Central memory CD4-positive, alpha-beta T cell (primary cell): Measurements from ENCODE around the gene GRXCR1.

Source experiments
- DNase-seq: peaks from one replicate; pipeline ENCODE4 v3.0.0; 2022
- total RNA-seq, 3 experiments: gene quantifications; one replicate each; lab custom pipeline; 2026; lab: John Stamatoyannopoulos, UW

Gene GRXCR1
- 0 reads per million in 3 experiments for total RNA-seq

DNA sequence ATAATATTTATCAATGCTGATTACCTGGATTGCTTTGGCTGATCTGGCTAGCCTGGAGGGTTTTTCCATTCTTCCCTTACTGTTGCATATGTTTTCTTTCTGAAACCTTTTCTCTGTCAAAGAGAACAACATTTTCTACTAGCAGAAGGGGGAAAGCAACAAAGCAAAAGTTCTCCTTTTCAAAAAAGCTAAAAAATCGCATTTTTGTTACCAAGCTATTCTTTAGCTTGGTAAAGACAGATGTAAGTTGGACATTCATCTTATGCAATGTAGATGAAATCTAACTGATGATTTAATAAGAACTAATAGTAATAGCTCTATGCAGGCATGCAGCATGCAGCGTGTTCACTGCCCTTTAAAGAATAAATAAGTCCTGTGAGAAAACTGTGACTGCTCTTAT, at the start of gene GRXCR1:
Gene GRXCR1 (plus strand): TSS at position 301 of the 400 bp plus-strand sequence. CDS start 554 bp downstream, outside the sequence.
- no peak for DNase-seq

DNA sequence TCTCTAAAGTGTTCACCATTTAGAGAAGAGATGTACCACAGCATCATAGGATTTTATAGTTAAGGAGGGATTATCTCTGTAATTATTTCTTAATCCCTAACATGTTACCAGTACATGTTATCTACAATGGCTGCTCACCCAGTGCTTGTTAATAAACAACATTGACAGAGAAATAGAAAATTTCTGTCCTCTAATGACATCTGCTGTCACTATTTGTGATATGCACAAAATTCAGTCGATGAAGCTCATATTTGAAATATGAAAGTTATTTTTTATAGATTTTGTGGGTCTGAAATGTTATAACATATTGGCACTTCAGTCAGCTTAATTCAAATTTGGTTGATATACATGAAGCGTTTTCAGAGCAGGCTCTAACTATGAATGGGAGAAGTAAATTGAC, 48.8 kb upstream of the GRXCR1 start:
- DNase-seq: no peak

DNA sequence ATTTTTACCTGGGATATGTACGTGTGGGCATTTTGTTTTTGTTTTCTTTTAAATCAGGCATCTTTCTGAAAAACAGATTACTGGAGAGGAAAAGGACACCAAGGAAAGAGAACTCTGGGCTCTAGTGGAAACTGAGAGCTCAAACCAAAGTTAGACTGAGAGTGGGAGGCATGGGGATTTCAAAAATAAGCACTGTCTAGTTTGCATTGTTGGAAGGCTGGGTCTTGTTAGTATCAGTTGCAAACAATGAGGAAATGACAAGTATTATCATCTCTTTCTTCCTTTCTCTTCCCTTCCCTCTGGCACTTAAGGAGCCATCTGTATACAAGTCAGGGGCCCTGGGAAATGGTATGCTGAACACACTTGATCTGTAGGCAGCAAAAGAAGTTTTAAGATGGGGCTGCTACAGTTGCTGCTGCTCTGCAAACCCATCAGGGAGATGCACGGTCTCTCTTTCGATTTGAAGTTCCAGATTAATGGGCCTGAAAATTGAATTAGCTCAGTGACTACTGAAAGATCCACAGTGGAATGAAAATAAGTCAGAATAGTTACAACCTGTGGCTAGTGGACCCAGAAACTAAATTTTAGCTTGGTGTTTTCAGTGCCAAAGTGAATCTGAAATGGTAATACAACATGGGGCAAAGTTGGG, 48.0 kb upstream of the GRXCR1 start:
- DNase-seq: no peak

DNA sequence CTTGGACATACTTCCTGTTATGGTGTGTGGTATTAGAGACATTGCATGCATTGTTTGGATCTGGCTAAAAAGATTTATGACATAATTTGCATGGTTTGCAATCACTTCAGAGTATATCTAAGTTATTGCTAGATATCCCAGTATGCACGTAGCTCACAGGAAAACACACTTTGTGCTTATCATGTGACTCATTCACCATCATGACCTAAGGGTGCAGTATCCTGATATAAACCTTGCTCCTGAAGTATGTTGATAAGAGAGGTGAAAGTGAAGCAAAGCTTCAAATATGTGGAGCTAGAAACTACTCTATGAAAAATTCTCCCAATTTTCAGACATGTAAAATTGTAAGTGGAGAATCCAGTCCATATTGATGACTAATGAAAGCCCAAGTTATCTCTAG, 46.9 kb upstream of the GRXCR1 start:
- no peak for DNase-seq

DNA sequence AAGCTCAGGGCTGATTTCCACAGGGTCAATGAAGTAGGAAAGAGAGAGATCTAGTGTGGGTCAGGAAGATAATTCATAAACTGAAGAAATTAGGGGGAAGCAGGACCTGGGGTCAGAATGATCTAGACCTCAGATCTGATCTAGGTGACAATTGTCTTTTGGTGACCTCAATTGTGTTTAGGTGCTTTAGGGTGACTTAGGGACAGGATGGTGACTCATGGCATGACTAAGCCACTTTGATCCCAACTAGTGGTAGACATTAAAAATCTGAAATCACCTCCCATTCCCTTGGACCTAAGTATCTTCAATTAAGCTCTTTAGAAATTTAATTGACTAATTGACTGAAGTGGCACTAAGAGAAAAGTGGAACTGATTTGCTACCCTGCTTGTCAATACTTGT, 36.7 kb upstream of the GRXCR1 start:
- DNase-seq: no peak

DNA sequence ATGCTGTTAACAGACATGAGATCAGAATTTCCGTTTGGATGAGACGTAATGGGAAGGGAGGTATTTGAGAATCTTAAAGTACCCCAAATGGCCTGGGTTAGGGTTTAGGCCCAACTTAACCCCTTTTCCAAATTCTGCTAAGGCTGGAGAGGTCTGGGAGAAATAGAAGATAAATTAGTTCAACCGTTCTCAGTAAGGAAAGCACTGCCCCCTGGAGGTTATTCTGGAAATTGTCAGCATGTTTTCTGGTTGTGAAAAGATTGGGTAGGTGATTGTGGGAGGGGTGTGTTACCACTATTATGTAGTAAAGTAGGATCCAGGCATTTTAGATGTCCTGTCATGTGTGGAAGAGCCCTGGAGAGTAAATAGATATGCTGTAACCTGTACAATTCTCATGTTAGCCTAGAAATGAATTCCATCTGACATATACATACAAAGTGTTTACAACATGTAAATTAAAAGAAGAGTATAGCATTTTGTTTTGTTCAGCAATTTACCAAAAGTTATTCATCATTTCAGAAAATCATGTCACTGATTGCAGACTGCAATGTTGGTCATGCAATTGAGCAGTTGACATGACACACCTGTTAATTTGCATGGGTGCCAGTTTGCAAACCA, 26.8 kb upstream of the GRXCR1 start:
- peak; percentile 30 for DNase-seq

DNA sequence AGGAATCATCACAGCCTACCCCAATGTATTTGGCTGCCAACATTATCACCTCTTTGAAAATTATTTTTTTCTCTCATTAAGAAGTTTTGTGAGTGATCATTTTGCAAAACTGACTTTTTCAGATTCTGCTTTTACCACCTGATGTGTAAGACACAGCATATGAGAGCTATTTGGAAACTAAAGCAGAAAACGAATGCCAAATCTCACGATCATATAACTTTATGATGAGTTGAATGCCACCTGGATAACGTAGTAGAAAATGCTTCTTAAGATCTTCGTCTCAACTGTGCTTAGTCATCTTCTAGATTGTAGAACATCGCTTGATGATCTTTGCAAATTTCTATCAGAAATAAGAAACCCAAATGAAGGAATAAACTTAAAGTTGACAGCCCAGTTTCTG, 21.3 kb upstream of the GRXCR1 start:
- DNase-seq: no peak

DNA sequence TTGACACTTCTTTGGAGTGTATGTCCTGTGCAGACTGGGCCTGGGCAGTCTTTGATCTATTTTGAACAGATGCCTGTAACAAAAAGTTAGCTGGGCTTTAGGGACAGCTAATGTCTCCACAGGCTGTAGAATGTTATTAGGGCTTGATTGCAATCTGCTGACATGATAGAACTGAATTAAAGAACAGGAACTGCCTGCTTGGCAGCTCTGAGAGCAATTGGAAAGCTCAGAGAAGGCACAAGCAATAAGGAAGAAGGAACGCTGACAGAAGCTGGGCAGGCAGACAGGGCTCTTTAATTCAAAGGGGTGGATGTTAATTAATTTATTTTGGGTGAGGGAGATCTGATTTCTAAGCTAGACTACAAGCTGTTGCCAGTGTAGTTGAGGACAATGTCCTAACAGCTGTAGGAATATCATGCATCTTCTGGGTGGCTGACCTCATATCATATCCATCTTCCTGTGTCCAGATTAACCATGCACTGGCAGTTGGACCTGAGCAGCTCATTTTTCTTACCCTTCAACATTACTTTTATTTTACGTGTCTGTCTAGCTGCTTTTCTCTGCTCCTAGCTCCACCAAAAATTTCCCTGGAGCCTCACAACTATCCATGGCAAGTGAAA, 20.7 kb upstream of the GRXCR1 start:
- no peak for DNase-seq

DNA sequence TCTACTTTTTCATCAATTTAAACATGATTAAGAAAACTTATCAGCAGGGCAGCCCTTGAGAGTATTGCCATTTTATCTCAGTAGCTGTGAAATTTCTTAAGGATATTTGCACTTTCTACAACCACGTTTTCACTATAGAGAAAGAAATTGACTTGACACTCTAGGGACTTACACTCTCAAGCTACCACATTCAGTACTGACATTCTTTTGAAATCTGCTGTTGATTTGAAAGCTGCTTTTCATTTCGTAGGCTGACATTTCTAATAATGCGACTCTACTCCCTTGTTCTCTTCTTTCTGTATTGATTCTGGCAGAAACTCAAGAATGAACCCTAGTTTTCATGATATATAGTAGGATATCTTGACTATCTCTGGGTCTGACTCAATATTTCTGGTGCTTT, 13.7 kb upstream of the GRXCR1 start:
- DNase-seq: no peak

DNA sequence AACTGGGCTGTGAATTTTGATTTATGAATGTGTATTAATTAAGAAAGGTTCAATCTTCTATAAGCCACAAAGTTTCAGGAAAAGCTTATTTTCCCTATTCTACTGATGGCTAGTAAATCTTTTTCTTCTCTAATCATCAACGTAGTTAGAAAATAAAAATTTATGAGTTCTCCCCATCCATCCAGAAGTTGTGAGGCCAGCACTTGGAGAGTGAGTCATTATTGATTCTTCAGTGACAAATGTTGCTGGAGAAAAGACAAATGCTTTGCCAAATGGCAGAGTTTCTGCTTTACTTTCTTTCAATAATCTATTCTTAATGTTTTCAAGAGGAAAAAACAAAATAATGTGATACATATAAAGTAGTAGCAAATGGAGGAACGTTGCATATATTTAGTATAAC, 11.3 kb upstream of the GRXCR1 start:
- DNase-seq: no peak

DNA sequence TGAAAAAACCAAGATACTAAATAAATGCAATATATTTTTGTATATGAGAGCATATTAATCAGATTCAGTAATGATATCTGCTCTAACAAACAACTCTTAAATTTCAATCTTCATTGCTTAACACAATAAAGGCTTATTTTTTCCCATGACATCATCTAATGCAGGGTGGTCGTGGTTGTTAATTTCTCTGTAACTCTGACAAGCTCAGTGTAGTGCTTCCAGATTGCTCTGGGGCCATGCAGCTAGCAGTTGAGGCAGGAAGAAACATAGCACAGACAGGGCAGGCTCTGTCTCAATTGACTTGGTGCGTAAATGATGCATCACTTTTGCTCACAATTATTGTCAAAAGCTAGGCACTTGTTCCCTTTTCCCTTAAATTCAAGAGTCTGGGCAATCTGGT, 869 bp upstream of the GRXCR1 start:
- DNase-seq: no peak

DNA sequence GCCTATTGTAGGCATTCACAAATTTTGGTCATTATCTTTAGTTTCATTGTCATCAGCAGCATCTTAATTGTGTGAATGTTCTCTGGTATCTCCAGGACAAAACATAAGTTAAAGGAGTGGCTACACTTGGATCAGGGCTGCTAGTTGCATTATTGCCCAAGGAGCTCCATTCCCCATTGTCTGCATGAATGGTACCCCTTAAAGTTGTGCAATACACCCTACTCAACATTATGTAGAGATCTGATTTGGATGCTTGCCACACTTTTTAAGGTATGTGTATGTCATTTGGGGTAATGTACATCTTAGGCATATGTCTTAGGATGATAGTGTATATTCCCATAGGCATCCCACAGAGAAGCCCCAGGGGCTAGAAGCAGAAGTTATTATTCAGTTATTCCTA, 2.9 kb downstream of the GRXCR1 start:
- DNase-seq: no peak

DNA sequence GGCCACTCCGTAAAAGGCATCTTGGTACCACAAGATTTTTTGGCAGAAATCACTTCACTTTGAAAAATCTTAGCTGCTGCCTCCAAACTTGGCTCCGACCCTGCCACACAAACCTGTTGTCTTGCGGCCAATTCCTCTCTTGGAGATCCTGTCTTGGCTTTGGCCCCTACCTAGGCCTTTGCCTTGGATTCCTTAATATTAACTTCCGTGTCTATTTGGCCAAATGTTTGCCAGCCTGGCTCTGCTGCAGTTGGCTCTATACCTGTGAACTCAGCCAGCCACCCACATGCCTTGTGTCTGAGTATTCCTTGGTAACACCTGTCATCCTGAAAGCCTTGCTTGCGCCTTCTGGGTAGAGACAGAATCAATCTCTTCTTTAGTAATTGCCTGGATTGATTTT, 12.5 kb downstream of the GRXCR1 start:
- DNase-seq: no peak

DNA sequence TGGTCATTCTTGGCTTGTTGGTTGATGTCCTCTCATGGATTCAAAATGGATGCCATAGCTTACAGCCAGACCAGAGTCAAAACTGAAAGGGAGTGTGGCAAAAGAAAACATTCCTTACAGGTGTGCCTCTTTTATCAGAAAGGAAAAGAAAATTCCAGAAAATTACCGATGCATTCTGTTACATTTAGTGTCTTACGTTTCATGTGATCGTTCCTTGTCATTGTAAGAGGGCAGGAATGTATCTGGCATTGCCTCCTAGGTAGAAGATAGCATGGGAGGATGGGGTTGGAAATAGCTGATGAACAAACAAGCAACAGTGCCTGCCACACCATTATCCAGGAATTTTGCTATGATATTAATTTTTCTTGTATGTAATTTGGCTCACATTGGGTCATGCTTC, 13.1 kb downstream of the GRXCR1 start:
- DNase-seq: no peak

DNA sequence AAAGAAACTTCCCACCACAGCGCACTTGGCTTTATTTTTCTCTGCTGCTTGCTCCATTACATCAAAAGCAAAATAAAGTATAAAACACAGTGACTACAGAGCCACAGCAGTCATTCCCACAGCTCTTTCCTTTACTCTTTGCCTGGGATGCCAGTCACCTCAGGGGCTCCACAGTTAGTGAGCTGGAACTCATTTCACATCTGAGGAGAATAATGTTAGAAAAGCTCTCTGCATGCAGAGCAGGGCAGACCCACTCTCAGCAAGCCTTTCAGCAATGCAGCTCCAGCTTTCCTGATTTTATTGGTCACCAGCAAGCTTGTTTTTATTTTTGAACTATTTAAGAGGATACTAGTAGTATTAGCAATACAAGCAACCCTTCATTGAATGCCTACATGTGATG, 13.8 kb downstream of the GRXCR1 start:
- DNase-seq: no peak

DNA sequence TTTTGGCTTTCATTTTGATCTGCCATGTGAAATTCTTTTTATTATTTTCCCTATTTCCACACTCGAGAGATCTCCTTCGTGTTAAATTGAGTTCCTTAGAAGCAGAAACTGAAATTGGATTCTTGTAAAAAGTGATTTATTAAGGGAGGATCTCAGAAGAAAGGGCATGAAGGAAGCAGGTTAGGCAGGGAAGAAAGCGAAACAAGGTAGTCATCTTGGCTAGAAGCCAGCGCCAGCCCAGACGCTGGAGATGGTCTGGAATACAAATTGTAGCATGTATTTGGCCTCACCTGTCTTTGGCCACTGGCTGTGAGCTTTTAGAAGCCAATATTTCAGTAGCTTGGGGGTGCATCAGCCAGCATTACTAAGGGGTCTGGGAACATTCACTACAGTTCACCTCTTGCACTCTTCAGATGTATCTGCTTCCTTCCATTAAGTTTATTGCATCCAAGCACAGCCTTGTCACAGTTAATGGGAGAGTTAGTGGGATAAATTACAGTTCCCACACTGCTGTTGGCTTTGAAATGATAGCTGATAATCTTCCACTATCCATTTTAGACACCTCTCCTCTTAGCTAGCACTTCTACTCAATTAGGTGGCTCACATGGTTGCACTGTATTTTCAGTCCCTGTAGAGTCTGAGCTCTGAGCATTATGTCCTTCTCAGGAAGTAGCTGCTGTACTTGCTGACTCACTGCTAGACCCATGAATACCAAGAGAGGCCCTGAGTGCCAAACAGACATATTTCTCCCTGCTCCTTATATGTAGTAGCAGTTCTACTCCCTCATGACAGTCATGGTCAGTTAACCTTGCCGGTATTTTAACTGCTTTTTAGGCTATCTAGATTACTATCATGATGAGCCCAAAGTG, 14.6 kb downstream of the GRXCR1 start:
- no peak for DNase-seq

DNA sequence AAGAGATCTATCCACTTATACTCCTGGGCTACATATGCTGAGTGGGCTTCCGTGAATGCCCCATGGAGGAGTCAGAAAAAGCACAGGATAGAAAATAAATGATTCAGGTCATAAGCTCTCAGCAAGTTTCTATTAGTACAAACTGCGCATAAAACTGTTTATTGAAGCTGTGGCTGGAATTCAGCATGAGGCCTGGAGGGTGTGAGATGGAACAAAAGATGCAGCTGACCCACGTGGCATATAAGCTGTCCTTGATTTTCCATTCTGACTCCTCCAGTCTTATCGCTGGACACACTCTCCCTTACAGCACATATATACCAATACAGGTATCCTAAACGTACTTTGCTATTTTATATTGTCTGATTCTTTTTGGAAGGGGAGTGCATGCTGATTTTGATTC, 17.9 kb downstream of the GRXCR1 start:
- no peak for DNase-seq

DNA sequence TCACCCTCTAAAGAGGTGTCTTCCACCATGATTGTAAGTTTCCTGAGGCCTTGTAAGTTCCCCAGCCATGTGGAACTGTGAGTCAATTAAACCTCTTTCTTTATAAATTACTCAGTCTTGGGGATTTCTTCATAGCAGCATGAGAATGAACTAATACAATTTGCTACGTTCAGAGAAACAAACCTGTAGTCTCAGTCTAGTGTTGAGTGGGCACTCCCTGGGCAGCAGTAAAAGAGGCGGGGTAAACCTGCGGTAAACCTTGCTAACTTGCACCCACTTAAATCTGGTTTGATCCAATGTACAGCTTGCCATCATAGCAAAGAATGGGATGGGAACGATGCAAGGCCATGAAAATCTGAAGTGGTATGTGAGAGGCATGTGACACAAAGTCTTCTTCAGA, 22.4 kb downstream of the GRXCR1 start:
- DNase-seq: no peak

DNA sequence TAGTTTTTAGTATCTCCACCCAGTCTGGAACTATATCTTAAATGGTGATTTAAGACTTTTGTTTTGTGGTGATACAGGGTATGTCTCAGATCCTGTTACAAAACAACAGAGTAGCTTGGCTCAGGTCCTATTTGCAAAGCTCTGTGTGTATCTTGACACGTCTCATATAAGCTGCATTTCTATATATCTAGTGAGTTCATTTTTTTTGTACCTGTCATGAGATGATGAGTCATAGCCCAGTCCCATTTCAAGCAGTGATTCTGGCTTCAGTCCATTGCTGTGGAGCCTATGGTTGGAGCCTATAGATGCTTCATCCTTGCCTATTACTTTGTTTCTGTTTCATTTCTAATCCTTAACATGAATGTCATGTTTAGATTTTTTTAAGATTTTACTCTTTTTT, 23.0 kb downstream of the GRXCR1 start:
- no peak for DNase-seq

DNA sequence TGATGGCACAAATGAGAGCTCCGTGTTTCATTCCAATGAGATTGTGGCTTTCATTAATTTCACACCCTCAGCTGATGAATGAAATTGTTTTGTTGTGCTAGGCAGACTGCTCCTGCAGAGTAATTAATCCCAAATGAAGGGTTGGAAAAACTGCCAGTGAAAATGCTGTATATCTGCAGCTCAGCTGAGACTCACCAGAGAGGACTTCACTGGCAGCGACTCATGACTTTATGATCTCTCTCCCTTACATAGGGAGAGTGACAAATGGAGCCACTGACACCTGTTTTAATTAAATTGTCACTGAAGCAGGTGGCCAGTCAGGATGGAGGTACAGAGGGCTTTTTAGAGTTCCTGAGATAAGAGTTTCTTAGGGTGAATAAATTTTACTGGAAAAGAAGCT, 24.8 kb downstream of the GRXCR1 start:
- DNase-seq: no peak

DNA sequence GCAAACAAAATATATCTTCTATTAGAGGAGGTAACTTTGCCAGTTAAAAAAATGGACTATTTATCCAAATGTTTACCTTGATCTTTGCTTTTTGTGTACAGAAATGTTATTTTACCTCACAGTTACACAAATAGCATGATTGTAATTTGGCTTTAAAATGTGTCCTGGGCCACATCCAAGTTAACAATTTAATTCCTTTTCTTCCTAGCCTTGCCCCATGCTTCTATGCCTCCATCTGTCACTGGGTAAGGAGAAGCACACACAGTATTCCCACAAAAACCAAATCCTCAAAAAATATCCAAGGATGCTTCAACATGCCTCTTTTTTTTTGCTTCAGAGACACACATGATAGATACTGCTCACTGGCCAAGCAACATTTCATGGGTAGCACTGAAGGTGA, 30.9 kb downstream of the GRXCR1 start:
- DNase-seq: no peak

DNA sequence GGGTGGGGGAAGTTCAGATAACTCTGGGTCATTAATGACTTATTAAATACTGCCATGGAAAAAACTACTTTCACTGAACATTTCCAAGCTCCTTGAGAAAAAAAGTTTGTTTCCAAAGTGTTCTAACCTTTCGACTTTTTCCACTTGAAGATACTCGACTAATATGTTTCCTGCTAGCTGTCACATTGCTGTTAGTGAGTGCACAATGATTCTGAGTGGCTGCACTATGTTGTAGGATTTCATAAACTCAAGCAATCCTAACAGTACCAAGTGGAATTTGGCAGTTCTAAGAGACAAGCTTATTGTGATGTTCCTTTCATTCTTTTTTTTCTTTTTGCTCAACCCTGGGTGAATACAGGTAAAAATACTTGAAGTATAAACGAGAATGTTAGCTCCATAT, 33.4 kb downstream of the GRXCR1 start:
- DNase-seq: no peak

DNA sequence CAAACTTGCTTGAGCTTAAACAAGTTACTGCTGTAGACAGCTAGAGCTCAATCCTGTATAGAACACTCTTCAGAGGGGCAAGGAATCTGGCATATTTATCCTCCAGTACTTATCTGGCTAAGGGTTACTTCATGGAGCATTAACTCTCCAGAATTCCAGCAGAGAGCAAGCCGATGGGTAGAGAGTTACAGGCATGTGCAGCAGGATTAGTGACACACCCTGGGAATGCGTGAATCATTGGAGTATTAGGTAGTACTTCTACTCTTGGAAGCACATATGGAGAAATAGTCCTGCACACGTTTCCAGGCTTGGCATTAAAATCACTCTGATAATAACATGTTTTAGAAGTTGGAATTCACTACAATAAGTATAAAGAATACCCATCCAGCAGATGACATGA, 35.4 kb downstream of the GRXCR1 start:
- no peak for DNase-seq

DNA sequence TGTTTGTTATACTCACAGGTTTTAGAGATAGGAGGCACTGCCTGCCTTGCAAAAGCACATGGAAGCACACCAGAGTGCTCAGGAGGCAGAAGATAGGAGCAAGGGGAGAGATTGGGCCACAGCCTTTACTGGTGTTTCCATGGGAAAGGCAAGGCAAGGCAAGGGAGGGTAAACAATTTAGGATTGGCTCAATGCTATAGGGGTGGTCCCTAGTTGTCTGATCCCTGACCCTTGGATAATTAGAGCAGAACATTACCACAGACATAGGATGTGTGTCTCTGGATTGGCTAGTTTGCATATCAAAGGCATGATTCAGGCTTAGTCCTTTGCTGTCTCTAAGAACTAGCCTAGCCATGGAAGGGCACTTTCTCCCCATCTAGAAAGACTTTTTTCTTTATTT, 36.1 kb downstream of the GRXCR1 start:
- no peak for DNase-seq
